ENCODE results near the gene LYSMD2. TPM values are rescaled to one million over a fixed set of nuclear protein-coding genes. Genes with fewer than 3 reads are reported as not detected.

The LYSMD2 gene
- total and polyA plus RNA-seq, 2 of the 8 experiments (the other 6 are each of a cell fraction or from before 2014, with no cell fraction given), result 2.2 to 2.7 TPM

- no peaks in the 10 kb centered on the region; the same call in 1 of the 2 replicates for H3K79me1 ChIP-seq (ENCODE audit: low read depth, low read length)
- no peak overlapping the region for H2AK5ac ChIP-seq (ENCODE audit: low read depth, low read length)
- H2BK20ac ChIP-seq (ENCODE audit: low read length), result peak overlapping the region; percentile 26; the same call in 1 of the 2 replicates
- H4K91ac ChIP-seq (replicated peaks; ENCODE audit: insufficient read length, low read length), result no peak overlapping the region
- H3K23ac ChIP-seq (ENCODE audit: insufficient read length), result no peak overlapping the region
- no peak overlapping the region for H4K8ac ChIP-seq (ENCODE audit: extremely low read depth, insufficient read depth, low read length)
- no peak overlapping the region for H3K14ac ChIP-seq (ENCODE audit: insufficient read length)
- no peak overlapping the region for H3K56ac ChIP-seq (replicated peaks; ENCODE audit: insufficient read length, low read depth, low read length)
- no peaks in the 10 kb centered on the region for H3K23me2 ChIP-seq (ENCODE audit: low read depth, low read length)
- POLR2A ChIA-PET (ENCODE audit: partially characterized antibody), result no interaction called here
- no peaks in the 10 kb centered on the region for H3K79me2 ChIP-seq (ENCODE audit: control insufficient read depth in 1 of 2, insufficient read depth in 2 of 2, low read length in 2 of 2)
- no peak overlapping the region for H2BK120ac ChIP-seq (replicated peaks; ENCODE audit: low read depth, low read length)
- no peaks in the 10 kb centered on the region; a peak in 3 of 7 replicates for H3K27me3 ChIP-seq (replicated peaks in 1 of 4; ENCODE audit: control insufficient read depth in 3 of 4, extremely low read depth in 1 of 4, insufficient read depth in 3 of 4, low read length in 3 of 4)
- H4K5ac ChIP-seq (ENCODE audit: insufficient read length, low read depth, low read length), result no peak overlapping the region
- H3K36me3 ChIP-seq (ENCODE audit: control insufficient read depth in 2 of 4, insufficient read depth in 4 of 4, low read length in 3 of 4), result no peaks in the 10 kb centered on the region
- DNase-seq (ENCODE audit: low read depth in 1 of 2, low spot score in 2 of 2), result no peak
- H3K4me2 ChIP-seq (ENCODE audit: insufficient read depth in 1 of 2, low read depth in 2 of 2, low read length in 2 of 2), result no peak overlapping the region
- WGBS, 2 experiments (ENCODE audit: extremely low coverage in 1 of 2, insufficient coverage in 1 of 2, insufficient read length in 1 of 2, insufficient replicate concordance in 2 of 2, low coverage in 1 of 2, low lambda C conversion rate in 2 of 2, missing lambda C conversion rate in 1 of 2), result 64% methylated on average over 1 of the region's 1 CpG; no CpG with 5 or more reads in 1 of the 2 experiments
- H4K20me1 ChIP-seq (replicated peaks in 1 of 2; ENCODE audit: control insufficient read depth in 1 of 2, insufficient read depth in 2 of 2, low read length in 2 of 2), result peaks cover 0 to 4% of the 10 kb centered on the region in 2 experiments
- no peaks in the 10 kb centered on the region for H3K4me1 ChIP-seq (replicated peaks in 1 of 4; ENCODE audit: control insufficient read depth in 3 of 4, insufficient read depth in 4 of 4, low read length in 3 of 4)
- no peaks in the 10 kb centered on the region for H3K9me3 ChIP-seq (ENCODE audit: insufficient read depth in 2 of 2, low read depth in 1 of 2, low read length in 1 of 2)
- no peak overlapping the region for H2BK15ac ChIP-seq (ENCODE audit: low read length)
- no peak overlapping the region for H3K4ac ChIP-seq (replicated peaks; ENCODE audit: insufficient read length, low read depth, low read length)
- no peak overlapping the region for H3K18ac ChIP-seq (ENCODE audit: extremely low read depth, low read length)
- no peak overlapping the region for H2AFZ ChIP-seq (ENCODE audit: low read length)
- CTCF ChIA-PET (ENCODE audit: partially characterized antibody), result interaction anchor here (0.6 to 4.1 kb wide), 11 partner anchors 15 to 242 kb away, joined by 3 to 26 read pairs (median 4); no protein-coding TSS in a partner anchor
- H2BK12ac ChIP-seq (ENCODE audit: low read depth, low read length), result no peak overlapping the region
- no peak for FAIRE-seq
- no peak overlapping the region for H3K27ac ChIP-seq (ENCODE audit: low read depth, low read length)
- H3K4me3 ChIP-seq (ENCODE audit: extremely low read depth in 1 of 4, insufficient read depth in 2 of 4, low read depth in 3 of 4, low read length in 4 of 4), result no peak overlapping the region
- H2BK5ac ChIP-seq (ENCODE audit: low read depth, low read length), result no peak overlapping the region
- H3K9ac ChIP-seq (replicated peaks in 1 of 4; ENCODE audit: extremely low read depth in 1 of 4, low read depth in 3 of 4, low read length in 3 of 4), result no peak overlapping the region
- no peak for TF ChIP-seq SUZ12 (IDR thresholded peaks at IDR 0.05; ENCODE audit: low read length)
- no peak for TF ChIP-seq RAD21 (IDR thresholded peaks at IDR 0.05 in 1 of 2, conservative IDR thresholded peaks at IDR 0.05 in 1 of 2; ENCODE audit: low read depth in 2 of 2, low read length in 2 of 2)
- no peak for TF ChIP-seq GABPA (IDR thresholded peaks at IDR 0.05; ENCODE audit: borderline replicate concordance, insufficient read depth, low read length)
- TF ChIP-seq POLR2AphosphoS5 (IDR thresholded peaks at IDR 0.05; ENCODE audit: low read depth, low read length), result no peak
- TF ChIP-seq NANOG (IDR thresholded peaks at IDR 0.05; ENCODE audit: insufficient read depth, low read depth, low read length, poor library complexity, severe bottlenecking), result no peak
- TF ChIP-seq MAFK (IDR thresholded peaks at IDR 0.05; ENCODE audit: low read depth, low read length), result no peak
- no peak for TF ChIP-seq ATF3 (IDR thresholded peaks at IDR 0.05; ENCODE audit: insufficient read depth, low read depth, low read length)
- no peak for TF ChIP-seq BRCA1 (IDR thresholded peaks at IDR 0.05; ENCODE audit: low read depth, low read length)
Observed at GRCh38 chr15:51758645-51759044, 21.2 kb upstream of the LYSMD2 start.

Measured in H1 (cell line).